Thyroid gland (tissue), 4 donors: ENCODE results near the gene ATP13A3. TPM values are rescaled to one million over a fixed set of nuclear protein-coding genes. Genes with fewer than 3 reads are reported as not detected.
"Not testable (repeated sequence)": the region's sequence is repeated elsewhere in the genome, so short reads cannot be mapped to it uniquely, and the experiment has no call there.

Source experiments
- DNase-seq, 2 donors: peaks; one replicate each; pipeline ENCODE4 v3.0.0-alpha.2; 2019
- H3K27ac ChIP-seq, 3 donors: fragments of 200-600 bp; sonication (generic); 1 replicate in 2 of 3; 2 replicates in 1 of 3; pipeline ENCODE4 v1.5.1; 2016 to 2019; ENCODE audit warnings: mild to moderate bottlenecking in 1 of 3, moderate library complexity in 1 of 3
- H3K27me3 ChIP-seq: fragments of 200-600 bp; sonication (generic); one replicate; pipeline ENCODE4 v1.5.1; 2019
- H3K36me3 ChIP-seq, 2 donors: fragments of 200-600 bp; sonication (generic); one replicate each; pipeline ENCODE4 v1.5.1; 2016 to 2019
- H3K4me1 ChIP-seq, 2 donors: fragments of 200-600 bp; sonication (generic); one replicate each; pipeline ENCODE4 v1.5.1; 2017 to 2019
- H3K4me3 ChIP-seq, 3 donors: fragments of 200-600 bp; sonication (generic); replicated peaks in 1 of 3; 1 replicate in 2 of 3; 2 replicates in 1 of 3; pipeline ENCODE4 v1.5.1; 2016; ENCODE audit warnings: mild to moderate bottlenecking in 1 of 3
- H3K9me3 ChIP-seq: fragments of 200-600 bp; sonication (generic); one replicate; pipeline ENCODE4 v1.5.1; 2017
- CTCF ChIP-seq, 6 experiments: fragments of 200-600 bp in 3 of 6; fragments of 450-650 bp in 3 of 6; sonication (generic) in 3 of 6; IDR thresholded peaks; one replicate each; pipeline ENCODE4 v1.5.1; 2016 to 2019; ENCODE audit warnings: antibody characterized with exemption in 6 of 6, mild to moderate bottlenecking in 2 of 6, inconsistent platforms in 1 of 6, moderate library complexity in 1 of 6
- POLR2A ChIP-seq, 2 donors: fragments of 450-650 bp; IDR thresholded peaks; one replicate each; pipeline ENCODE4 v1.6.1; 2017; ENCODE audit warnings: antibody characterized with exemption in 2 of 2, mild to moderate bottlenecking in 2 of 2, moderate library complexity in 1 of 2
- WGBS, 2 donors: methylation state at CpG; one replicate each; pipeline ENCODE4 v1.1.5; 2017; 5-methylcytosine and 5-hydroxymethylcytosine counted together
- intact Hi-C: fragments of 100-400 bp; cut with DNase I; formaldehyde crosslinking; loops from one replicate; pipeline ENCODE4 v1.15.1; 2023
- total RNA-seq, 4 donors: library from RNA; depleted of rRNA; stranded (reverse); fragments of >200 nt; gene quantifications; one replicate each; pipeline ENCODE4 v1.2.3, GENCODE V29; 2016

The ATP13A3 gene
- total RNA-seq, 4 donors from 2014 or later: 262 to 426 (median 341) TPM

GRCh38 chr3:194496217-194496919 is 9.6 kb upstream of the ATP13A3 start:
- WGBS, 2 donors: 61 to 77% methylated on average over 7 of the region's 7 CpGs
- Histone ChIP-seq H3K4me1 (peaks cover 39 to 54% of the 10 kb centered on the region in 2 donors), H3K36me3 (no peaks in the 10 kb centered on the region), H3K4me3 (no peak overlapping the region), H3K27me3 (no peaks in the 10 kb centered on the region), H3K27ac (peak overlapping the region; percentile 54 to 92 (median 79)), H3K9me3 (no peaks in the 10 kb centered on the region)
- no peak for TF ChIP-seq POLR2A (IDR thresholded peaks at IDR 0.05)
- TF ChIP-seq CTCF (IDR thresholded peaks at IDR 0.05): no peak
- no peak for DNase-seq
- intact Hi-C loops: no loop called here

- Histone ChIP-seq H3K27me3 (no peaks in the 10 kb centered on the region), H3K9me3 (no peaks in the 10 kb centered on the region), H3K27ac (peak overlapping the region; percentile 45 to 92 (median 79)), H3K4me3 (no peak overlapping the region), H3K36me3 (no peaks in the 10 kb centered on the region), H3K4me1 (peaks cover 39 to 54% of the 10 kb centered on the region in 2 donors)
- 68 to 74% methylated on average over 5 of the region's 5 CpGs for WGBS, 2 donors
- intact Hi-C loops: no loop called here
- TF ChIP-seq POLR2A (IDR thresholded peaks at IDR 0.05) (no peak), CTCF (IDR thresholded peaks at IDR 0.05) (no peak)
- DNase-seq: peak; percentile 53 to 59
Measured at GRCh38 chr3:194494951-194495374, 8.2 kb upstream of the ATP13A3 start.

GRCh38 chr3:194493995-194494927 is 7.5 kb upstream of the ATP13A3 start:
- 80 to 81% methylated on average over 10 of the region's 10 CpGs for WGBS, 2 donors
- Histone ChIP-seq H3K4me1 (peaks cover 37 to 53% of the 10 kb centered on the region in 2 donors), H3K27ac (peak overlapping the region; percentile 45 to 92 (median 79))
- H3K27me3 ChIP-seq, intact Hi-C loops, H3K4me3 ChIP-seq, DNase-seq, H3K36me3 ChIP-seq, H3K9me3 ChIP-seq: not testable (repeated sequence)

- H3K36me3 ChIP-seq: no peaks in the 10 kb centered on the region
- no peak for DNase-seq
- TF ChIP-seq CTCF (IDR thresholded peaks at IDR 0.05) (no peak), POLR2A (IDR thresholded peaks at IDR 0.05) (no peak)
Measured at GRCh38 chr3:194492001-194492400, 5.2 kb upstream of the ATP13A3 start.

GRCh38 chr3:194489736-194490612 is 3.2 kb upstream of the ATP13A3 start:
- DNase-seq: no peak
- intact Hi-C loops: no loop called here
- 93 to 94% methylated on average over 7 of the region's 7 CpGs for whole genome bisulfite sequencing, 2 donors
- Histone ChIP-seq H3K4me1 (peaks cover 20 to 39% of the 10 kb centered on the region in 2 donors), H3K27me3 (no peaks in the 10 kb centered on the region), H3K27ac (peak overlapping the region in 1 of 3 donors; percentile 95), H3K36me3 (no peaks in the 10 kb centered on the region), H3K4me3 (no peak overlapping the region), H3K9me3 (no peaks in the 10 kb centered on the region)
- TF ChIP-seq CTCF (IDR thresholded peaks at IDR 0.05) (no peak), POLR2A (IDR thresholded peaks at IDR 0.05) (no peak)

More at GRCh38 chr3:194492001-194492400, 5.2 kb upstream of the ATP13A3 start:
- Histone ChIP-seq H3K27ac (no peak overlapping the region), H3K4me3 (no peak overlapping the region), H3K9me3 (no peaks in the 10 kb centered on the region), H3K4me1 (peaks cover 23 to 51% of the 10 kb centered on the region in 2 donors), H3K27me3 (no peaks in the 10 kb centered on the region)
- intact Hi-C loops: no loop called here
- 89 to 96% methylated on average over 5 of the region's 5 CpGs for WGBS, 2 donors
